ENCODE results near the gene PIGV. TPM values are rescaled to one million over a fixed set of nuclear protein-coding genes. Genes with fewer than 3 reads are reported as not detected.
A peak's percentile ranks its signal among the peaks of the same experiment; 100 is the strongest.

Gene PIGV
- total RNA-seq, 1 experiment from 2014 or later, result 7.5 TPM

- Histone ChIP-seq H4K91ac (ENCODE audit: insufficient read length, low read depth, low read length) (no peak overlapping the region), H3K27ac (ENCODE audit: insufficient read length, low read depth, low read length) (no peak overlapping the region), H3K14ac (ENCODE audit: insufficient read depth, low read length) (peak overlapping the region; percentile 55; the same call in 1 of the 2 replicates), H2BK12ac (ENCODE audit: insufficient read length, low read depth, low read length) (no peak overlapping the region), H3T11ph (ENCODE audit: low read length) (no peak overlapping the region), H4K20me1 (ENCODE audit: control insufficient read depth, insufficient read depth, insufficient read length) (no peaks in the 10 kb centered on the region), H4K5ac (ENCODE audit: insufficient read length, low read depth, low read length) (no peak overlapping the region), H3K4me1 (ENCODE audit: insufficient read depth, low read length) (peaks cover 5% of the 10 kb centered on the region; the same call in 1 of the 2 replicates), H3K4me2 (ENCODE audit: insufficient read depth, insufficient read length, low read length) (peak overlapping the region; percentile 85), H3K9me3 (ENCODE audit: control insufficient read depth, low read depth, low read length) (no peaks in the 10 kb centered on the region), H2BK20ac (ENCODE audit: low read depth, low read length, poor library complexity, severe bottlenecking) (no peak overlapping the region), H2BK120ac (ENCODE audit: low read depth, low read length, poor library complexity, severe bottlenecking) (no peak overlapping the region), H2BK5ac (ENCODE audit: insufficient read length, low read length) (no peak overlapping the region), H2BK15ac (ENCODE audit: low read depth, low read length) (no peak overlapping the region), H3K23ac (ENCODE audit: insufficient read length, low read depth, low read length) (no peak overlapping the region), H2AFZ (ENCODE audit: low read length) (no peak overlapping the region), H3K27me3 (ENCODE audit: insufficient read depth, low read length) (no peaks in the 10 kb centered on the region), H3K9ac (ENCODE audit: extremely low read depth, insufficient read length, low read length) (peak overlapping the region; percentile 13), H3K18ac (ENCODE audit: insufficient read length, low read depth, low read length) (peak overlapping the region; percentile 39), H3K79me1 (ENCODE audit: insufficient read depth, low read depth, low read length, poor library complexity, severe bottlenecking) (no peaks in the 10 kb centered on the region), H2AK5ac (ENCODE audit: insufficient read length, low read length) (no peak overlapping the region), H4K8ac (replicated peaks; ENCODE audit: insufficient read length, low read depth, low read length) (no peak overlapping the region), H3K23me2 (ENCODE audit: insufficient read length, low read depth, low read length, poor library complexity, severe bottlenecking) (peaks cover 10% of the 10 kb centered on the region), H3K56ac (ENCODE audit: insufficient read length, low read depth, low read length) (no peak overlapping the region), H3K79me2 (ENCODE audit: insufficient read depth, low read length) (no peaks in the 10 kb centered on the region; the same call in 1 of the 2 replicates), H3K4ac (ENCODE audit: low read depth, low read length) (no peak overlapping the region)
- H3K27me3 Mint-ChIP-seq (ENCODE audit: low read depth), result no peaks in the 10 kb centered on the region; the same call in 1 of the 2 replicates
- peaks cover 0 to 11% (median 7%) of the 10 kb centered on the region in 3 experiments; a peak in 4 of 7 replicates for H3K36me3 Mint-ChIP-seq (ENCODE audit: insufficient read depth in 1 of 3, low read depth in 3 of 3)
- peaks cover 49 to 56% of the 10 kb centered on the region in 2 experiments for H3K4me1 Mint-ChIP-seq
- WGBS (ENCODE audit: extremely low coverage, insufficient read length, low lambda C conversion rate), result no CpG with 5 or more reads among the region's 11 CpGs
- no peak for DNase-seq
- TF ChIP-seq CTCF (conservative IDR thresholded peaks at IDR 0.05), result no peak
- peak overlapping the region; percentile 92 to 95 for H3K4me3 Mint-ChIP-seq
- H3K9me3 Mint-ChIP-seq, result no peaks in the 10 kb centered on the region
- H3K27ac Mint-ChIP-seq, result peak overlapping the region; percentile 98 to 99 (median 98)
These were observed 407 bp upstream of the PIGV start for GRCh38 chr1:26787381-26787705.
